Left renal pelvis (tissue), 4 donors: Measurements from ENCODE around the gene MYH2. TPM values are rescaled to one million over a fixed set of nuclear protein-coding genes. Genes with fewer than 3 reads are reported as not detected.

Experiments used
- DNase-seq, 4 donors: peaks; one replicate each; pipeline ENCODE4 v3.0.0-alpha.2; 2013; ENCODE audit warnings: low read depth in 4 of 4, low spot score in 3 of 4
- polyA plus RNA-seq, 4 donors: library from polyadenylated mRNA; unstranded; fragments of 120-200 nt; gene quantifications; one replicate each; pipeline ENCODE4 v1.2.1, GENCODE V29; 2013; ENCODE audit not compliant: insufficient read length in 4 of 4

MYH2 gene
- polyA plus RNA-seq, 4 donors: 0.06 to 0.15 TPM; not detected in 2

DNA sequence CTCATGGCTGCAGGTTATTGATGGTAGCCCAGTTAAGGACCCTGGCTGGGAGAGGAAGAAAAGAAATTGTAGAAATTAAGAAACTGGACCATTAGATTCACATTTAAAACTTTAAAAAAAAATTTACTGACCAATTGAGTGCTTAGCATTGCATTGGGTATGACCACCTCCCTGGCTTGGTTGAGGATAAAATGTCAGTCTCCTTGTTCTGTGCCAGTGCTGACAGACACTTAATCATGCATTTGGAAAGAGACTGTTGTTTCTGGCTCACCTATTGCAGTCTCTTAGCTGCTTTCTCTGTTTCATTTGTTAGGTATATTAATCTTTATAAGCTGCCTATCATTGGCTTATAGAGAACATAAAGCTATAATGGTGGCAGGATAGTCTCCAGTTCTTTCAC lies 32.8 kb downstream of the MYH2 start:
- no peak for DNase-seq

- DNase-seq: no peak
Observed at GRCh38 chr17:10516065-10516464, 33.4 kb downstream of the MYH2 start.

GRCh38 chr17:10513299-10514067 lies 36.0 kb downstream of the MYH2 start:
- DNase-seq: no peak

GRCh38 chr17:10512856-10513255 lies 36.6 kb downstream of the MYH2 start:
- no peak for DNase-seq

GRCh38 chr17:10499950-10500349 lies 49.5 kb downstream of the MYH2 start:
- DNase-seq: no peak

DNA sequence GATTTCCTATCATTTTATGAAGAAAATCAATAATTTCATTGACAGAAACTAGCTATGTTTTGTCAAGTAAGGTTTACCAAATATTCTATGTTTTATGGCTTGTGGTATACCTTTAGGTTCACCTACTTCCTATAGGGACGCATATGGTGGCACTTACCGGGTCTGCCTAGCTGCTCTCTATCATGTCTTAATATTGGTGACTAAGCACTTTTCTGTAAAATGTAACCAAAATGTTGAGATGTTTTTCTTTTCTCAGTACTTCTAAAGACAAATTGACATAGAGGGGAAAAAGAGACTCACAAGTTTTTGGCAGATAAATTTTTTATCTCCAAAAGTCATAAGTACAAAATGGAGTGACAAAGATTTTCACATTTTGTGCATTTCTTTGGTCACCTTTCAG lies 57.5 kb downstream of the MYH2 start:
- no peak for DNase-seq

- no peak for DNase-seq
Observed at GRCh38 chr17:10482252-10482651, 67.2 kb downstream of the MYH2 start.

- no peak for DNase-seq
Observed at GRCh38 chr17:10477701-10478100, 71.8 kb downstream of the MYH2 start.

DNA sequence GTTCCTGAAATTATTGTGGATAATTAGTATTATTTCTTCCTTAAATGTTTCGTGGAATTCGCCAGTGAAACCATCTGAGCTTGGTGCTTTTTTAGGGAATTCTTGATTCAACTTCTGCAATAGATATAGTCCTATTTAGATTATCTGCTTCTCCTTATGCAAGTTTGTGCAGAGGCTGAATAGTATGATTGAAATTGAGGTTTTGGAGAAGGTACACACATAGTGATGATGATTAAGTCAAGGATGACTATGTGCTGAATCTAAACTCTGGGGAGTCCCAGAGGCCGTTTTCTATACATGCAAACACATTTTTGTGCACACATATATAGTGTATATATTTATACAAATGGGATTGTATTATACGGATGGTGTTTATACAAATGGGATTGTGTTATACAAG lies 74.9 kb downstream of the MYH2 start:
- no peak for DNase-seq

- no peak for DNase-seq
Observed at GRCh38 chr17:10471858-10472257, 77.6 kb downstream of the MYH2 start.

Other genes starting within 250 kb of the MYH2 start
- gene MYH13, start 176.7 kb downstream of the MYH2 start, polyA plus RNA-seq: under 1 TPM; 0.06 to 0.27 (median 0.12) TPM
- under 1 TPM; 0.31 to 0.79 (median 0.63) TPM for gene MYH8, start 127.7 kb downstream of the MYH2 start, polyA plus RNA-seq
- under 1 TPM in 3 of 4 donors, not detected in 1; 0.05 to 0.19 (median 0.19) TPM for gene MYH4, start 80.1 kb downstream of the MYH2 start, polyA plus RNA-seq
- under 1 TPM in 2 of 4 donors, not detected in 2; 0.04 TPM for gene MYH1, start 31.1 kb downstream of the MYH2 start, polyA plus RNA-seq
- gene MYH3, start 107.7 kb upstream of the MYH2 start, polyA plus RNA-seq: 1 to 10 TPM; 1.9 to 5.8 (median 2.4) TPM
- 10 to 100 TPM; 29.4 to 41.8 (median 38.4) TPM for gene SCO1, start 147.9 kb upstream of the MYH2 start, polyA plus RNA-seq
- 10 to 100 TPM; 16.8 to 18.4 (median 18.1) TPM for gene ADPRM, start 147.9 kb upstream of the MYH2 start, polyA plus RNA-seq
- gene TMEM220, start 180.4 kb upstream of the MYH2 start, polyA plus RNA-seq: 10 to 100 TPM in 2 of 4 donors, 1 to 10 TPM in 2; 8.6 to 11.4 (median 10.1) TPM